Caco-2 (cell line): Measurements from ENCODE around the gene HSD11B2. TPM values are rescaled to one million over a fixed set of nuclear protein-coding genes. Genes with fewer than 3 reads are reported as not detected.

ENCODE experiments used
- BruUV-seq: library from RNA; stranded (reverse); fragments of 400-500 nt; replicated peaks from 2 replicates; lab custom pipeline; 2021; lab: Mats Ljungman, UMichigan
- CTCF ChIA-PET: fragments of 300-600 bp; sonication (Branson Sonifier 250); formaldehyde crosslinking; loops from one replicate; lab custom pipeline; 2022; ENCODE audit warnings: antibody characterized with exemption; lab: Charles Lee
- POLR2A ChIA-PET: fragments of 300-600 bp; sonication (Branson Sonifier 250); formaldehyde crosslinking; loops from one replicate; lab custom pipeline; 2022; ENCODE audit warnings: antibody characterized with exemption; lab: Charles Lee
- DNase-seq, 2 experiments: peaks; one replicate each; pipeline versions ENCODE4 v3.0.0 to v3.0.0-alpha.2; 2020 to 2022
- H3K27me3 ChIP-seq: replicated peaks from 2 replicates; pipeline ENCODE4 v1.6.0; 2011; ENCODE audit warnings: low read length; ENCODE audit not compliant: control insufficient read depth, insufficient read depth
- H3K36me3 ChIP-seq: 2 replicates; pipeline ENCODE4 v1.5.1; 2011; ENCODE audit warnings: low read length; ENCODE audit not compliant: control insufficient read depth, insufficient read depth
- H3K4me1 ChIP-seq: fragments of 250-450 bp; sonication (Bioruptor Pico); 2 replicates; pipeline ENCODE4 v1.5.1; 2020; ENCODE audit warnings: mild to moderate bottlenecking
- H3K4me3 ChIP-seq: 2 replicates; pipeline ENCODE4 v1.5.1; 2011; ENCODE audit warnings: low read depth, mild to moderate bottlenecking, control low read depth, low read length
- H3K9me3 ChIP-seq: fragments of 250-450 bp; sonication (Bioruptor Pico); 2 replicates; pipeline ENCODE4 v1.5.1; 2020; ENCODE audit warnings: mild to moderate bottlenecking, moderate library complexity
- H3K27ac Mint-ChIP-seq: one replicate; pipeline ENCODE4 v1.8.0; 2022; ENCODE audit warnings: mixed read lengths; ENCODE audit not compliant: unreplicated experiment
- H3K27me3 Mint-ChIP-seq: one replicate; pipeline ENCODE4 v1.8.0; 2022; ENCODE audit warnings: mixed read lengths; ENCODE audit not compliant: insufficient read depth, unreplicated experiment
- H3K36me3 Mint-ChIP-seq: one replicate; pipeline ENCODE4 v1.8.0; 2022; ENCODE audit warnings: mild to moderate bottlenecking, mixed read lengths; ENCODE audit not compliant: insufficient read depth, unreplicated experiment
- H3K4me1 Mint-ChIP-seq: one replicate; pipeline ENCODE4 v1.8.0; 2022; ENCODE audit warnings: low read depth, mixed read lengths; ENCODE audit not compliant: unreplicated experiment
- H3K4me3 Mint-ChIP-seq: one replicate; pipeline ENCODE4 v1.8.0; 2022; ENCODE audit warnings: mild to moderate bottlenecking, moderate library complexity, mixed read lengths; ENCODE audit not compliant: unreplicated experiment
- H3K9me3 Mint-ChIP-seq: one replicate; pipeline ENCODE4 v1.8.0; 2022; ENCODE audit warnings: mixed read lengths; ENCODE audit not compliant: unreplicated experiment
- CTCF ChIP-seq, 2 experiments: fragments of 200-600 bp in 1 of 2; IDR thresholded peaks; 1 replicate in 1 of 2; 2 replicates in 1 of 2; pipeline versions ENCODE4 v1.5.1 to v1.8.0; 2011 to 2022; ENCODE audit warnings: antibody characterized with exemption in 1 of 2, control low read depth in 1 of 2, inconsistent platforms in 1 of 2, low read depth in 1 of 2, low read length in 1 of 2, mild to moderate bottlenecking in 1 of 2, moderate library complexity in 1 of 2; ENCODE audit not compliant: insufficient read depth in 1 of 2, severe bottlenecking in 1 of 2, unreplicated experiment in 1 of 2
- intact Hi-C: fragments of 100-400 bp; cut with micrococcal nuclease; formaldehyde crosslinking; loops from one replicate; pipeline ENCODE4 v1.10.0; 2022; ENCODE audit not compliant: unreplicated experiment
- total RNA-seq: library from RNA; stranded (reverse); gene quantifications from 2 replicates; pipeline ENCODE4 v1.2.3, GENCODE V29; 2022

Gene HSD11B2
- total RNA-seq, 1 experiment from 2014 or later: 11.3 TPM

GRCh38 chr16:67399218-67399733 lies 31.6 kb upstream of the HSD11B2 start:
- BruUV-seq: no TSS peak
- peak; percentile 8 to 19 for TF ChIP-seq CTCF (IDR thresholded peaks at IDR 0.05; ENCODE audit: insufficient read depth in 1 of 2, low read depth in 1 of 2, low read length in 1 of 2, severe bottlenecking in 1 of 2, unreplicated experiment in 1 of 2)
- no peaks in the 10 kb centered on the region for H3K36me3 ChIP-seq
- H3K9me3 Mint-ChIP-seq: no peaks in the 10 kb centered on the region
- peaks cover 3% of the 10 kb centered on the region for H3K36me3 Mint-ChIP-seq
- H3K27me3 ChIP-seq: no peaks in the 10 kb centered on the region
- H3K9me3 ChIP-seq: no peaks in the 10 kb centered on the region
- intact Hi-C loops: no loop called here
- no peak overlapping the region for H3K4me3 Mint-ChIP-seq
- peaks cover 28% of the 10 kb centered on the region for H3K4me1 ChIP-seq
- DNase-seq: no peak
- H3K27ac Mint-ChIP-seq: no peak overlapping the region
- POLR2A ChIA-PET: no interaction called here
- H3K27me3 Mint-ChIP-seq: no peaks in the 10 kb centered on the region
- H3K4me1 Mint-ChIP-seq: peaks cover 24% of the 10 kb centered on the region
- CTCF ChIA-PET: interaction anchor here (0.6 to 1.5 kb wide), 2 partner anchors 139 to 153 kb away, joined by 4 to 6 read pairs; no protein-coding TSS in a partner anchor
- H3K4me3 ChIP-seq: no peak overlapping the region

- H3K27me3 ChIP-seq: no peaks in the 10 kb centered on the region
- no peaks in the 10 kb centered on the region for H3K36me3 ChIP-seq
- Mint-ChIP-seq H3K27ac (no peak overlapping the region), H3K9me3 (no peaks in the 10 kb centered on the region), H3K27me3 (no peaks in the 10 kb centered on the region), H3K4me3 (no peak overlapping the region), H3K4me1 (peaks cover 32% of the 10 kb centered on the region), H3K36me3 (peaks cover 10% of the 10 kb centered on the region)
- intact Hi-C loops: no loop called here
- DNase-seq: no peak
- peaks cover 35% of the 10 kb centered on the region for H3K4me1 ChIP-seq
- POLR2A ChIA-PET: no interaction called here
- BruUV-seq: no TSS peak
- H3K4me3 ChIP-seq: no peak overlapping the region
- TF ChIP-seq CTCF (IDR thresholded peaks at IDR 0.05; ENCODE audit: insufficient read depth in 1 of 2, low read depth in 1 of 2, low read length in 1 of 2, severe bottlenecking in 1 of 2, unreplicated experiment in 1 of 2): no peak
- H3K9me3 ChIP-seq: no peaks in the 10 kb centered on the region
- CTCF ChIA-PET: interaction anchor here (0.6 to 1.5 kb wide), 3 partner anchors 28 to 153 kb away, joined by 4 to 6 read pairs (median 4); no protein-coding TSS in a partner anchor
Observed at GRCh38 chr16:67399749-67400704, 30.9 kb upstream of the HSD11B2 start.

GRCh38 chr16:67400901-67401300 lies 30.0 kb upstream of the HSD11B2 start:
- Mint-ChIP-seq H3K27ac (no peak overlapping the region), H3K27me3 (no peaks in the 10 kb centered on the region), H3K36me3 (peaks cover 10% of the 10 kb centered on the region), H3K4me1 (peaks cover 41% of the 10 kb centered on the region), H3K9me3 (no peaks in the 10 kb centered on the region), H3K4me3 (no peak overlapping the region)
- H3K4me1 ChIP-seq: peaks cover 37% of the 10 kb centered on the region
- no peak overlapping the region for H3K4me3 ChIP-seq
- POLR2A ChIA-PET: no interaction called here
- no TSS peak for BruUV-seq
- H3K9me3 ChIP-seq: no peaks in the 10 kb centered on the region
- intact Hi-C loops: no loop called here
- no peak for TF ChIP-seq CTCF (IDR thresholded peaks at IDR 0.05; ENCODE audit: insufficient read depth in 1 of 2, low read depth in 1 of 2, low read length in 1 of 2, severe bottlenecking in 1 of 2, unreplicated experiment in 1 of 2)
- H3K36me3 ChIP-seq: no peaks in the 10 kb centered on the region
- no peaks in the 10 kb centered on the region for H3K27me3 ChIP-seq
- DNase-seq: no peak
- CTCF ChIA-PET: interaction anchor here (1.4 kb wide), 1 partner anchor 27 kb away, joined by 4 read pairs; no protein-coding TSS in a partner anchor
